ENCODE results near the gene ARFGAP3.
A peak's percentile ranks its signal among the peaks of the same experiment; 100 is the strongest.

The ARFGAP3 gene

GRCh38 chr22:42834177-42834949 is 22.7 kb downstream of the ARFGAP3 start:
- TF ChIP-seq POLR2A (IDR thresholded peaks at IDR 0.05; ENCODE audit: low read depth, low read length) = no peak
- DNase-seq (ENCODE audit: insufficient read length, low spot score) = no peak
- no peak for FAIRE-seq

- DNase-seq (ENCODE audit: insufficient read length, low spot score) = no peak
- no peak for FAIRE-seq
- no peak for TF ChIP-seq POLR2A (IDR thresholded peaks at IDR 0.05; ENCODE audit: low read depth, low read length)
Observed at GRCh38 chr22:42833104-42833503, 24.0 kb downstream of the ARFGAP3 start.

- FAIRE-seq (no peak), DNase-seq (ENCODE audit: insufficient read length, low spot score) (no peak)
- TF ChIP-seq POLR2A (IDR thresholded peaks at IDR 0.05; ENCODE audit: low read depth, low read length) = no peak
Observed at GRCh38 chr22:42831712-42832111, 25.4 kb downstream of the ARFGAP3 start.

GRCh38 chr22:42830161-42830560 is 26.9 kb downstream of the ARFGAP3 start:
- DNase-seq (ENCODE audit: insufficient read length, low spot score) (no peak), FAIRE-seq (no peak)
- TF ChIP-seq POLR2A (IDR thresholded peaks at IDR 0.05; ENCODE audit: low read depth, low read length) = no peak

- TF ChIP-seq POLR2A (IDR thresholded peaks at IDR 0.05; ENCODE audit: low read depth, low read length) = no peak
- FAIRE-seq (no peak), DNase-seq (ENCODE audit: insufficient read length, low spot score) (no peak)
Observed at GRCh38 chr22:42829302-42829701, 27.8 kb downstream of the ARFGAP3 start.

- FAIRE-seq (no peak), DNase-seq (ENCODE audit: insufficient read length, low spot score) (no peak)
- TF ChIP-seq POLR2A (IDR thresholded peaks at IDR 0.05; ENCODE audit: low read depth, low read length) = no peak
Observed at GRCh38 chr22:42825796-42826195, 31.3 kb downstream of the ARFGAP3 start.

- no peak for DNase-seq (ENCODE audit: insufficient read length, low spot score)
- no peak for TF ChIP-seq POLR2A (IDR thresholded peaks at IDR 0.05; ENCODE audit: low read depth, low read length)
Observed at GRCh38 chr22:42821386-42821785, 35.7 kb downstream of the ARFGAP3 start.

GRCh38 chr22:42820045-42820763 is 36.9 kb downstream of the ARFGAP3 start:
- TF ChIP-seq POLR2A (IDR thresholded peaks at IDR 0.05; ENCODE audit: low read depth, low read length) = no peak
- DNase-seq (ENCODE audit: insufficient read length, low spot score) = peak; percentile 28
- FAIRE-seq = peak; percentile 94

More at GRCh38 chr22:42821386-42821785, 35.7 kb downstream of the ARFGAP3 start:
- FAIRE-seq = no peak

- no peak for DNase-seq (ENCODE audit: insufficient read length, low spot score)
- no peak for FAIRE-seq
- TF ChIP-seq POLR2A (IDR thresholded peaks at IDR 0.05; ENCODE audit: low read depth, low read length) = no peak
Observed at GRCh38 chr22:42819412-42820044, 37.5 kb downstream of the ARFGAP3 start.

GRCh38 chr22:42817556-42817955 is 39.5 kb downstream of the ARFGAP3 start:
- DNase-seq (ENCODE audit: insufficient read length, low spot score) (no peak), FAIRE-seq (no peak)
- no peak for TF ChIP-seq POLR2A (IDR thresholded peaks at IDR 0.05; ENCODE audit: low read depth, low read length)

GRCh38 chr22:42816336-42816735 is 40.7 kb downstream of the ARFGAP3 start:
- FAIRE-seq = no peak
- DNase-seq (ENCODE audit: insufficient read length, low spot score) = no peak

GRCh38 chr22:42814616-42815015 is 42.5 kb downstream of the ARFGAP3 start:
- TF ChIP-seq POLR2A (IDR thresholded peaks at IDR 0.05; ENCODE audit: low read depth, low read length) = no peak
- DNase-seq (ENCODE audit: insufficient read length, low spot score) (no peak), FAIRE-seq (no peak)

More at GRCh38 chr22:42816336-42816735, 40.7 kb downstream of the ARFGAP3 start:
- TF ChIP-seq POLR2A (IDR thresholded peaks at IDR 0.05; ENCODE audit: low read depth, low read length) = no peak

- DNase-seq (ENCODE audit: insufficient read length, low spot score) (no peak), FAIRE-seq (no peak)
- no peak for TF ChIP-seq POLR2A (IDR thresholded peaks at IDR 0.05; ENCODE audit: low read depth, low read length)
Observed at GRCh38 chr22:42814215-42814614, 42.9 kb downstream of the ARFGAP3 start.

- TF ChIP-seq POLR2A (IDR thresholded peaks at IDR 0.05; ENCODE audit: low read depth, low read length) = no peak
- DNase-seq (ENCODE audit: insufficient read length, low spot score) = no peak
- FAIRE-seq = no peak
Observed at GRCh38 chr22:42813501-42813900, 43.6 kb downstream of the ARFGAP3 start.

Measured in H54 (cell line).